HG02884 (cell line): ENCODE results near the gene SLF2.

ENCODE experiments used
- ATAC-seq: cut with Tn5 transposase; IDR thresholded peaks from one replicate; pipeline ENCODE4 v1.9.1; 2021; ENCODE audit warnings: mild to moderate bottlenecking, moderate library complexity; ENCODE audit not compliant: unreplicated experiment

The SLF2 gene

DNA sequence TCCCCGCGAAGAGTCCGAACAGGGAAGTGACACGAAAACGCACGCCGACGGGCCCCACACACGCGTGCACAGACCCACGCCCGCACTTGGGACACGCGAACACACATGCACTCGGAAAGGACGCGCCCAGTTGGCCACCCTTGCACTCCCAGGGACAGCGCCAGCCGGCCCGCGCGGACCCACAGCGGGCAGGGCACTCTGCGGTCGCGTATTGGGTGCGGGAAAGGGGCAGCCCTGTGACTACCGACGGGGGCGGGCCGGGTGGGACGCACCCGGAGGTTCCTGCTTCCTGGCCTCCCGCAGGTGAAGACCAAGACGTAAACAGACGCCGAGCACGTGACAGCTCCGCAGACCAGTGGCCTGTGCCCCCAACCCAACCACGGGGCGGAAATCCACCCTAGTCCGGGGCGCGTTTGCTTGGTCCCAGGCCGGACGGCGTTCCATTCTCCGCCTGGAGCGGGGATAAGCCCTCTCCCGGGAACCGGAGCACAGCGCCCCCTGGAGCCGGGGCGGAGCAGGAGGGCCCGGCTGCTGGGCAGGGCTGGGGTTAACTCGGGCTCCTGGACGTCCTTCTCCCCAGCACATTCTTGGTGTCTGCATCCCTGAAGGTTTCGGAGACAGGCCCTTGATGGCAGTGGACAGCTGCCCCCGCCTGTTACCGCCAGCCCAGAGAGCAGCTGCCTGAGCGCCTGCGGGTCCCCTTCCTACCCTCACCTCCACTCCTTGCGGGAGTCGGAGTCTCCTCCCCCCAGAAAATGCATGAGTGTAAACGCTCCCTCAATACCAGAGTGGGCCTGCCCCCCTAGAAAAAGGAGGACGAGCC, 84.8 kb downstream of the SLF2 start:
- ATAC-seq = no peak

DNA sequence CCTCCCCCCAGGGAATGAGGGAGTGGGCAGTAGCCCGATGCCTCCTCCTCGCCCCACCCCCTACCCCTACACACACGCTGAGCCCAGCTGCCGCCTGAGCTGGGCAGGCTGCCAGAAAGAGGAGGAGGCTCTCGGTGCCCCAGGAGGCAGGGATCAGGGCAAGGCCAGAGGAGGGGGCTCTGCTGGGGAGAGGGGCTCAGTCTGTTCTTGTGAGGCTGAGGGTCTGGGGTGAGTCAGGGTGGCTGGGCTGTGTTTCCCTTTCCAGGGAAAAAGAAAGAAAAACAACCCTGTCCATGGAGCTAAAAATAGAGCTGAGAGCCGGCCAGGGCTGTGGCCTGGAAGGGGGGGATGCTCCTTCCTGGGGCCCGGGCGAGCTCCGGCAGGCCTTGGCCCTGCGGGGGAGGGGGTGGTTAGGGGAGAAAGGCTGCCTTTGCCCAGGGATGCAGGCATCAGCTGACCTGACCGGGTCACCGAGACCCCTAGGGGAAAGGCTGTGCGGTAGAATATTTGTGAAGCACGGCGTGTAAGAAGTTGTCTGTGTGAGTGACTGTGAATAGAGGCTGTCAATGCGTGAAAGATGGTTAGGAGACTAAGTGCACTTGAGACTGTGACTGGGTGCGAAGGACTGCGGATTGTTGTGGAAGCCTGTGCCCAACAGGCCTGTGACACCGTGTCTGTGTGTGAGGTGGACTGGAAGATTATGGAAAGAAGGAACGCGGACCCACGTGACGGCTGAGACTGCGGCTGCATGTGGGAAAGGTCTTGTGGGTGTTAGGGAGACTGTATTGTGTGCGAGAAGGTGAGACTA, 85.6 kb downstream of the SLF2 start:
- no peak for ATAC-seq

DNA sequence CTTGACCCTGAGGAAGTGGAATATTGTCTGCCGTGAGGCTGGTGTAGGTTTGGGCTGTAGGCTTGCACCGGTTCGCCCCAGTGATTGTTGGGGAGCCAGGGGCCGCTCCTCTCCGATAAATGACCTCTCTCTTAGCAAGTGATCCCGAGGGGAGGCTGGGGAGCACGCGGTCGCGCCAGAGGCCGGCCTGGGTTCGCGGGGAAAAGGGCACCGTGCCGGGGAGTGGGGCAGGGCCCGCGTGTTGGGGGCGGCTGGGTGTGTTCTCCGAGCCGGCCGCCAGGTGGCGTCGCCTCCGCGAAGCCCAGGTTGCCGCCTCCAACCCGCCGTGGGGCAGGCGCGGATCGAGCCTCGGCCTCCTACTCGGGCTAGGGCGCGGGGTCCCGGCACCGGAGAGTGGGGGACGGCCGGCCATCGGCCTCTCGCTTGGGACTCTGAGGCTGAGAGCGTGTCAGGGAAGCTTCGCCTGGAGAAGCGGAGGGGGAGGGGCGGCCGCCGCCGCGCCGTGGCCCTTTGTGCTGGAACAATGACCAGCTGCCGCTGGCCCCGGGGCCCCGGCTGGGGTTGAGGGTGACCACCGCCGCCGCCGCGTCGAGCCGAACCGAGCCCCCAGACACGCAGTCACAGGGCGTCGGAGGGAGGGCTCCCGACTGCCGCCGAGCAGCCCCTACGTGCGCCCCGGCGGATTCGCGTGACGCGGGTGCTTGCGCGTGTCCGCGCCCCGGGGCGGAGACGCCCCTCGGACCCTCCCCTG, 86.4 kb downstream of the SLF2 start:
- ATAC-seq = peak; percentile 41

DNA sequence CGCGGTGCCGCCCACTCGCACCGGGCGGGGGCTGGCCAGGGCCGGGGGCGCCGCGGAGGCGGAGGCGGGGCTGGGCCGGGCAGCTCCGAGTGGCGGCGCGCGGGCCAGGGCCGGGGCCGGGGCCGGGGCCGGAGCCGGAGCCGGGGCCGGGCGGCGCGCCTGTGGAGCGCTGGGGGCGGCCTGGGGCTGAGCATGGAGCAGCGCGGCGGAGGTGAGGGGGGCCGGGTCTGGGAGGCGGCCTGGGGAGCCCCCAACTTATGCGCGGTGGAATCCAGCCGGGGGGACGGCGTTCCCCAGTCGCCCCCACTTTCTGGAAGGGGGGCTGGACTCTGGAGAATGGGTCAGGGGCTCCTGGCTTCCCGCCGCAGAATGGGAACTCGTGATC, 87.0 kb downstream of the SLF2 start, which contains the start of gene LZTS2:
Gene LZTS2 (plus strand): TSS at position 67 of the 385 bp plus-strand sequence. CDS start 2,731 bp downstream, outside the sequence.
- ATAC-seq = no peak

DNA sequence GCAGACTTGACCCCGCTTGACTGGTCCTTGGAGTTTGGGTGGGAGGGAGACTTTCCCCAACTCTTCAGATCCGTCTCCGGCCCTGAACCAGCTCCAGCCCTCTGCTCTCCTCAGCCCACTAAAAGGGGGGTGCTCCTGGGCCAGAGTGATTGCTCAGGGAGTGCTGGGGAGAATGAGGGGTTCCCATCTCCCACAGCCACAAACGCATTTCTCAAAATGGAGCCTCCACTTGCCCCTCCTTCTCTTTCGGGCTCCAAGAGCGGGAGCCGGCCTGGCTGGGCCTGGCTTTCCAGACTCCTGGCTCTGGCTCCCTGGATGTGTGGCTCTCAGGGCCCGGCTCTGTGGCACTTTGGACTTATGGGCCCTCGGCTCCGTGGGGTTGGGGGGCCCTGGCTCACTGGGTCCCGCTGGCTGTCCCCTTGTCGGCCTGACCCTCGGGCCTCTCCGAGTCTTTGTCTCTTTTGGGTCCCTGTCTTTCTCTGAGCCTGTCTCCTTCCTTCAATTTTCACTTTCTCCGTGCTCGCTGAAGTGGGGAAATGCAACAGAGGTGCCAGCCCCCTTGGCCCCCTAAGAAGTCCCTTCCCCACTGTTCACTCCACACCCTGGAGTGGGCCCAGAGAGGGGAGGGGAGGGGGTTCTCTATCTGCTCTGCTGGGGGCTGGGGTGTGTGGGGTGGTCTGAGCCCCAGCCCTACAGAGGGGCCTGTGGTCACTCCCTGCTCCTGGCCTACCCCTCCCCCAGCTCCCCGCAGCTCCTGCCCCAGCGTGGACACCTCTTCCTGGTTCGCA, 87.6 kb downstream of the SLF2 start:
- no peak for ATAC-seq

DNA sequence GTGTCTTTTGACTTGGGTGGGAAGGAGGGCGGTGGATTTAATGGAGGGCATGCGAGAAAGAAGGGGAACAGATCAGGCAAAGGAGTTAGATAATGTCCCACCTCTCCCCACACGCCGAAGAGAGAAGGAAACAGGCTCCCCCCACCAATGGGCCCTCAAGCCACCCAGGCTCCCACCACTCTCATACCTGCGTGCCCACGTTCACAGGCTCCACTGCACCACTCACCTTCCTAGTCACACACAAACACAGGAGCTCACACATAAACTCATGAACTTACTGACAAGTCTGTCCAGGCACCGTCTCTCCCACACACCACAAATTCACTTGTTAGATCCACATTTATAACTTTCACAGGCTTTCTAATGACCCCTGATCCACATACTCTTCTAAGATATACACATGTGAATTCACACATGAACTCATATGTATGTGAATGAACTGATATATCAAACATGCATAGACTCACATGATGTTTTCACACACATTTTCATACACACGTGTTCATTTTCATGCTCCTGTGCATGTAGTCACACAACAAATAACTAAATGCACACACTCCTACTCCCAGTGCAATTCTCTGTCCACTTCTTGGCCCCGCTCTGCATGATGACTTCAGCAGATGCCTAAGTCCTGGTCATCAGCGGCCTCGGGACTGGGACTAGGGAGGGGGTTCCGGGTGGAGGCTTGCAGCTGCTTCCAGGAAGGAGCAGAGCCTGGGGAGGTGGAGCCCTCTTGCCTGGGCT, 88.3 kb downstream of the SLF2 start:
- ATAC-seq = no peak

DNA sequence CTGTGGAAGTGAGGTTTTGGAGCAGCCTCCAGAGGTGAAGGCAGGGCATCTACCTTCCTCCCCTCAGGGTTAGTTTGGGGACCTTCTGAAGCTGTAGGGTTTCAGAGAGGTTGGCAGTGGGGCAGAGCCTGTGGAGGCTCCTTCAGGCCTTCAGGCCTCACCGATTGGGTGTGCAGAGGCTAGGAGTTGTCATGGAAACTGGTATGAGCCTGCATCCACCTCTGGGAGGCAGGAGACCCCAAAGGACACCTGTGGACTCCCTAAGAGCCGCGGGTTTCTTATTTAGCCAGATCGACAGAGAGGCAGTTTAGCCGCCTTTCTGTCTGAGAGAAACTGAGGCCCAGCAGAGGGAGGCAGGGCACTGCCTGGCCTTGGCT, 88.9 kb downstream of the SLF2 start:
- no peak for ATAC-seq

DNA sequence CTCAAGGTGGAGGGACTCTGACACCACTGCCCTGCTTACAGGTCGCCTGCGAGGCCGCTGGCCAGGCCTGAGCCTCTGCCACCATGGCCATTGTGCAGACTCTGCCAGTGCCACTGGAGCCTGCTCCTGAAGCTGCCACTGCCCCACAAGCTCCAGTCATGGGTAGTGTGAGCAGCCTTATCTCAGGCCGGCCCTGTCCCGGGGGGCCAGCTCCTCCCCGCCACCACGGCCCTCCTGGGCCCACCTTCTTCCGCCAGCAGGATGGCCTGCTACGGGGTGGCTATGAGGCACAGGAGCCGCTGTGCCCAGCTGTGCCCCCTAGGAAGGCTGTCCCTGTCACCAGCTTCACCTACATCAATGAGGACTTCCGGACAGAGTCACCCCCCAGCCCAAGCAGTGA, 89.7 kb downstream of the SLF2 start:
- ATAC-seq = no peak

DNA sequence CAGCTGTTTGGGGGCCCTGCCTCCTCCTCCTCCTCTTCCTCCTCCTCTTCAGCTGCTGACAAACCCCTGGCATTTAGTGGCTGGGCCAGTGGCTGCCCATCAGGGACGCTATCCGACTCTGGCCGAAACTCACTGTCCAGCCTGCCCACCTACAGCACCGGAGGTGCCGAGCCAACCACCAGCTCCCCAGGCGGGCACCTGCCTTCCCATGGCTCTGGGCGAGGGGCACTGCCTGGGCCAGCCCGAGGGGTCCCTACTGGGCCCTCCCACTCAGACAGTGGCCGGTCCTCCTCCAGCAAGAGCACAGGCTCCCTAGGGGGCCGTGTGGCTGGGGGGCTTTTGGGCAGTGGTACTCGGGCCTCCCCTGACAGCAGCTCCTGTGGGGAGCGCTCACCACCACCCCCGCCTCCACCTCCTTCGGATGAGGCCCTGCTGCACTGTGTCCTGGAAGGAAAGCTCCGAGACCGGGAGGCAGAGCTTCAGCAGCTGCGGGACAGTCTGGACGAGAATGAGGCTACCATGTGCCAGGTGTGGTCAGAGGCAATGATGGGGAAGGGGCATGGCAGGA, 91.0 kb downstream of the SLF2 start:
- ATAC-seq = no peak

DNA sequence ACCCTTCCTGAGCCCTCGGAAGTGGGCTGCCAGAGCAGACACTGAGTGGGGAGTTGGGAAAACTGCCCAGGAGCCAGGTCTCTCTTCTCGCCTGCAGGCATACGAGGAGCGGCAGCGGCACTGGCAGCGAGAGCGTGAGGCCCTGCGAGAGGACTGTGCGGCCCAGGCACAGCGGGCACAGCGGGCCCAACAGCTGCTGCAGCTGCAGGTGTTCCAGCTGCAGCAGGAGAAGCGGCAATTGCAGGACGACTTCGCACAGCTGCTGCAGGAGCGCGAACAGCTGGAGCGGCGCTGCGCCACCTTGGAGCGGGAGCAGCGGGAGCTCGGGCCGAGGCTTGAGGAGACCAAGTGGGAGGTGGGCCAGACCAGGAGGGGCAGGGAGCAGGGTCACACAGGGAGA, 92.6 kb downstream of the SLF2 start:
- ATAC-seq = no peak

DNA sequence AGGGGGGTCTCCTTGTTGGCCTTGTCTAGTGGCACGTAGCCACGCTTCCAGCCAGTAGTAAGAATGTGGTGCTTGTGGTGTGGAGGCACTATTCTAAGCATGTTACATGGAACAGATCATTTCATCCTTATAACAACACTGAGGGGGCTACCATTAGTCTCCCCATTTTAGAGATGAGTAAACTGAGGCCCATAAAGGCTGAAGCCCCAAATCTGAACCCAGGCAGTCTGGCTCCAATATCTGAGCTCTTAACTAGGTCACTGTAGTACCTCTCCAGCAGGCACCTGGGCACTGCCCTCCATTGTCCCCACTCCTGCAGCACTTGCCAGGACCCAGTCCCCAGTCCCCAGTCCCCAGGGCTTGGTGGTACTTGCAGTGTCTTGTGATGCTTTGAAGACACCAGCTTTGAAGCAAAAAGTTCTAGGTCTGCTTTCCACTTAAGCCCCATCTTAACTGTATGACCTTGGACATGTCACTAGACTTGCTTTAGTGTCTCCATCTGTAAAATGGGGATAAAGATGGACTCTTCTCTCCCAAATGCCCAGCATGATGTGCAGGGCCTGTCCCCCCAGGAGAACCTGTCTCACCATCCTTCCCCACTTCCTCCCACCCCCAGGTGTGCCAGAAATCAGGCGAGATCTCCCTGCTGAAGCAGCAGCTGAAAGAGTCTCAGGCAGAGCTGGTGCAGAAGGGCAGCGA, 93.3 kb downstream of the SLF2 start:
- ATAC-seq = no peak

DNA sequence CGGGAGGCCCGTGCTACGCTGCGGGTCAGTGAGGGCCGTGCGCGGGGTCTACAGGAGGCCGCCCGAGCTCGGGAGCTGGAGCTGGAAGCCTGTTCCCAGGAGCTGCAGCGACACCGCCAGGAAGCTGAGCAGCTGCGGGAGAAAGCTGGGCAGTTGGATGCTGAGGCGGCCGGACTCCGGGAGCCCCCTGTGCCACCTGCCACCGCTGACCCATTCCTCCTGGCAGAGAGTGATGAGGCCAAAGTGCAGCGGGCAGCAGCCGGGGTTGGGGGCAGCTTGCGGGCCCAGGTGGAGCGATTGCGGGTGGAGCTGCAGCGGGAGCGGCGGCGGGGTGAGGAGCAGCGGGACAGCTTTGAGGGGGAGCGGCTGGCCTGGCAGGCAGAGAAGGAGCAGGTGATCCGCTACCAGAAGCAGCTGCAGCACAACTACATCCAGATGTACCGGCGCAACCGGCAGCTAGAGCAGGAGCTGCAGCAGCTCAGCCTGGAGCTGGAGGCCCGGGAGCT, 93.9 kb downstream of the SLF2 start:
- ATAC-seq = no peak

DNA sequence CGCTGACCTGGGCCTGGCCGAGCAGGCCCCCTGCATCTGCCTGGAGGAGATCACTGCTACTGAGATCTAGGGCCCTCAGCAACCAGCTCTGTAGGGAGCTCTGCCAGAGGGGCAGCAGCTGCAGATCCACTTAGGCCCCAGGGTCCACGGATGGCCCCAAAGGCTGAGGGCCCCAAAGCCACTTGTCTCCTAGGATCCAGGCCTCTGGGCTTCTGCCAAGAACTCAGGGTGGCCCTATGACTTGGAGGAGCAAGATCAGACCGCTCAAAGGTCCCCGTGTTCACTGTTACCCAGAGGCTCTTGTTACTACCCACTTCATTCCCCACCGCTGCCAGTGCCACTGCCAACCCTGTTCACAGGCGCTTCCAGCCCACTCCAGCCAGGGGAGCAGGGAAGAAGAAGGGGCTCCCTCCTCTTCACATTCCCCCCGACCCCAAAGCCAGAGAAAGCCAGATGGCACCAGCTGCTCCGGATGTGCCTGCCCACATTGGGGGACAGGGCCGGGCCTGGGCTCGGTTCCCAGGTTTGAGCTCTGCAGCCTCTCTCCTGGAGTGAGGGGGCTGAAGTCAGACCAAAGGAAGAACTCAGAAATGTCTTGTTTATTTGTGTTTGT, 94.4 kb downstream of the SLF2 start:
- no peak for ATAC-seq

DNA sequence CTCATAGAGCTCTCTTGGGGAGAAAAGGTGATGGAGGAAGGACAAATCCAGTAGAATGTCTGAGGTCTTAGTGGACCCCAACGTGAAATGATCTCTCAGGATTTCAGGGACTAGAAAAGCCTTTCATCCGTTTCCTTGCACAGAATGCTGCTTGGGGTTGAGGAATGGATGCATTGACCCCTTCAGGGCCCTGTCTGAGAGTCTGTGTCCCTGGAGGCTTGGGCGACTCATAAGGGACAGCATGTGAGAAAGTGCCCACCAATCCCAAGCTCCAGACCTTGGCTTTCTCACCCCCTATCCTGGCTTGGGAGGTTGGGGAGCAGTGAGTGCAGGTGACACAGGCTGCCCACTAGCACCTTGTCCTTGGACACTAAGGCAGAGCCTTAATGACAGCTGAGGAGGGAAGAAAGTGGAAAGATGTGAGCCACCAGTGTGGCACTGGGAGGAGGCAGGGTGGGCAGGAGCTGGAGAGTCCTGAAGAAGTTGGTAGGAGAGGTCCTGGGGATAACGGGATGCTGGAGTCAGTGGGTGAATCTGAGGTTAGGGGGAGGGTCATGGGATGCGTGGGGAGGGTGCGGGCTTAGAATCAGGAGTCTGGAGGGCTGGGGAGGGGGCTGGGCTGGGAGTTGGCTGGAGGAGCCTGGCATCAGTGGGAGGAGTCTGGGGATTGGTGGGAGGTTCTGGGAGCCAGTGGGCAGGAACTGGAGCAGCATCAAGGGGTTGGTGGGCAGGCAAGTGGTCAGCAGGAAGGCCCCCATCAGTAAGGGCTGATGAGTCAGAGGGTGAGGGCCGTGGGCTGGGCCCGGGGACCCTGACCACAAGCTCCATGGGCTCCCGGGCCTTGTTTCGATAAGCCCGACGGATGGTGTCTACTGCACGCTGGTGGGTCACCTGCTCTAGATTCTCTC, 95.4 kb downstream of the SLF2 start:
- ATAC-seq = no peak

DNA sequence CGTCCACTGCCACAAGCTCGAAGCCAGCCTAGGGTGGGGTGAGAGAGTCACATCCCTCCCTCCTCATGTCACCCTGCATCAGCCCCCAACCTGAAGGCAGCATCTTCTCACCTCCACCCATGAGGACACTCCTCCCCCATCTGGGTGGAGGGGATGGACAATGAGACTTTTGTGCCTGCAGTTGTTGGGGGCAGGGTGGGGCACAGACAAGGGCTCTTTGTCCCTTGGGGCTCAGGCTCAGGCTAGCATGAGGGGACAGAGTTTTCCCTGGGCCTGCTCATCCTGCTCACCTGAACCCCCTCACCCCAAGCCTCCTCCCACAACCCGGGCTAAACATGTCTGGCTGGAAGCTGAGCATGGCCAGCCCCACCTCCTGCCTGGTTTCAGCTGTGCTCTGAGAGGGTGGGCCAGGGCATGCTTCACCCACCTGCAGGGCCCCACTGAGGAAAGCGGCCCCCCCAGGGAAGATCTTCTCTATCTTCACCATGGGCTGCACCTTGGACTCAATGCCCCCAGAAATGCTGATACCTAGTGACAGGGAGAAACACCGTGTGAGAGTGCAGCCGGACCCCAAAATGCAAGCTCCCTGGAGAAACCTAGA, 96.2 kb downstream of the SLF2 start:
- ATAC-seq = no peak

DNA sequence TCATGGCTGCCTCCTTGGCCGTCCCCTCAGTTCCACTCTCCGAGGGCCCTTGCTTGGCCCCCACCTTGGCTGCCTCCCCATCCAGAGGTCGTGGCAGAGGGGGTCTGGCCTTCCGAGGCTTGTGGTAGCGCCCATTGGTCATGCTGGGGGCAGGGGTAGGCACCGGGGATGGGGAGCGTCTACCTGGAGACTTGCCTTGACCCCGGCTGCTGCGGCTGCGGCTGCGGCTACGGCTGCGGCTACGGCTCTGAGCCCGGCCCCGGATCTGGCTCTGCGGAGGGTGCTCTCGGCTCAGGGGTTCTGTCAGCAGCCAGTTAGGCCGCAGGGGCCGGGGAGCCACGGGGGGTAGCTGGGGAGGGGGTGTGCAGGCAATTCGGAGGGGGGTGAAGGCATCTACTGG, 97.6 kb downstream of the SLF2 start:
- no peak for ATAC-seq
